H9 (cell line): ENCODE results near the gene SLC16A4. TPM values are rescaled to one million over a fixed set of nuclear protein-coding genes. Genes with fewer than 3 reads are reported as not detected.

Experiments used
- DNase-seq: peaks from one replicate; pipeline ENCODE4 v3.0.0-alpha.2; 2017
- H2AFZ ChIP-seq: one replicate; pipeline ENCODE4 v1.6.1; 2013; ENCODE audit warnings: mild to moderate bottlenecking, low read length, control low read depth, moderate library complexity
- H2AK5ac ChIP-seq: 2 replicates; pipeline ENCODE4 v1.6.1; 2013; ENCODE audit warnings: low read length, control low read depth, mixed read lengths; ENCODE audit not compliant: insufficient read length
- H2BK120ac ChIP-seq: one replicate; pipeline ENCODE4 v1.6.1; 2013; ENCODE audit warnings: low read depth, mild to moderate bottlenecking, low read length, control low read depth, inconsistent platforms; ENCODE audit not compliant: poor library complexity, severe bottlenecking
- H2BK12ac ChIP-seq: 2 replicates; pipeline ENCODE4 v1.6.1; 2013; ENCODE audit warnings: low read length, control low read depth, mixed read lengths, low read depth; ENCODE audit not compliant: insufficient read length
- H2BK15ac ChIP-seq: 2 replicates; pipeline ENCODE4 v1.6.1; 2013; ENCODE audit warnings: low read depth, low read length, control low read depth
- H2BK20ac ChIP-seq: one replicate; pipeline ENCODE4 v1.6.1; 2013; ENCODE audit warnings: low read depth, mild to moderate bottlenecking, low read length, control low read depth, inconsistent platforms; ENCODE audit not compliant: poor library complexity, severe bottlenecking
- H2BK5ac ChIP-seq: 2 replicates; pipeline ENCODE4 v1.6.1; 2013; ENCODE audit warnings: low read length, control low read depth, mixed read lengths; ENCODE audit not compliant: insufficient read length
- H3K14ac ChIP-seq: 2 replicates; pipeline ENCODE4 v1.6.1; 2013; ENCODE audit warnings: low read length, control low read depth; ENCODE audit not compliant: insufficient read depth
- H3K18ac ChIP-seq: 2 replicates; pipeline ENCODE4 v1.6.1; 2013; ENCODE audit warnings: low read depth, mild to moderate bottlenecking, mixed read lengths, low read length, control low read depth; ENCODE audit not compliant: insufficient read length
- H3K23ac ChIP-seq: 2 replicates; pipeline ENCODE4 v1.6.1; 2013; ENCODE audit warnings: low read length, control low read depth, mixed read lengths, low read depth; ENCODE audit not compliant: insufficient read length
- H3K23me2 ChIP-seq: 2 replicates; pipeline ENCODE4 v1.6.1; 2013; ENCODE audit warnings: low read depth, mild to moderate bottlenecking, mixed read lengths, low read length, control low read depth; ENCODE audit not compliant: insufficient read length, poor library complexity, severe bottlenecking
- H3K27ac ChIP-seq: 2 replicates; pipeline ENCODE4 v1.5.1; 2013; ENCODE audit warnings: low read length, control low read depth, mixed read lengths, low read depth; ENCODE audit not compliant: insufficient read length
- H3K27me3 ChIP-seq: 2 replicates; pipeline ENCODE4 v1.6.1; 2013; ENCODE audit warnings: low read length, control low read depth, inconsistent platforms; ENCODE audit not compliant: insufficient read depth
- H3K4ac ChIP-seq: 2 replicates; pipeline ENCODE4 v1.6.1; 2013; ENCODE audit warnings: low read depth, mild to moderate bottlenecking, control low read depth, inconsistent platforms, low read length, moderate library complexity
- H3K4me1 ChIP-seq: 2 replicates; pipeline ENCODE4 v1.6.1; 2013; ENCODE audit warnings: low read length, control low read depth, inconsistent platforms; ENCODE audit not compliant: insufficient read depth
- H3K4me2 ChIP-seq: 2 replicates; pipeline ENCODE4 v1.6.1; 2013; ENCODE audit warnings: low read length, control low read depth, mixed read lengths; ENCODE audit not compliant: insufficient read length, insufficient read depth
- H3K56ac ChIP-seq: 2 replicates; pipeline ENCODE4 v1.6.1; 2013; ENCODE audit warnings: low read depth, mild to moderate bottlenecking, mixed read lengths, low read length, control low read depth; ENCODE audit not compliant: insufficient read length
- H3K79me1 ChIP-seq: 2 replicates; pipeline ENCODE4 v1.6.1; 2013; ENCODE audit warnings: low read depth, mild to moderate bottlenecking, moderate library complexity, low read length, control low read depth, inconsistent platforms; ENCODE audit not compliant: insufficient read depth, poor library complexity, severe bottlenecking
- H3K79me2 ChIP-seq: 2 replicates; pipeline ENCODE4 v1.6.1; 2013; ENCODE audit warnings: low read length, control low read depth, inconsistent platforms; ENCODE audit not compliant: insufficient read depth
- H3K9ac ChIP-seq: 2 replicates; pipeline ENCODE4 v1.6.1; 2013; ENCODE audit warnings: low read length, control low read depth, mixed read lengths; ENCODE audit not compliant: insufficient read length; ENCODE audit errors: extremely low read depth
- H3K9me3 ChIP-seq: one replicate; pipeline ENCODE4 v1.6.1; 2013; ENCODE audit warnings: low read depth, low read length, inconsistent platforms; ENCODE audit not compliant: control insufficient read depth
- H3T11ph ChIP-seq: one replicate; pipeline ENCODE4 v1.6.1; 2013; ENCODE audit warnings: mild to moderate bottlenecking, low read length, control low read depth, inconsistent platforms
- H4K20me1 ChIP-seq: one replicate; pipeline ENCODE4 v1.6.1; 2013; ENCODE audit not compliant: control insufficient read depth, insufficient read length, insufficient read depth
- H4K5ac ChIP-seq: 2 replicates; pipeline ENCODE4 v1.6.1; 2013; ENCODE audit warnings: low read depth, mild to moderate bottlenecking, mixed read lengths, low read length, control low read depth; ENCODE audit not compliant: insufficient read length
- H4K8ac ChIP-seq: replicated peaks from 2 replicates; pipeline ENCODE4 v1.6.1; 2013; ENCODE audit warnings: low read length, control low read depth, mixed read lengths, low read depth; ENCODE audit not compliant: insufficient read length
- H4K91ac ChIP-seq: 2 replicates; pipeline ENCODE4 v1.6.1; 2013; ENCODE audit warnings: low read depth, mild to moderate bottlenecking, moderate library complexity, mixed read lengths, low read length, control low read depth; ENCODE audit not compliant: insufficient read length
- H3K27ac Mint-ChIP-seq, 3 experiments: 2 replicates in 2 of 3; 3 replicates in 1 of 3; pipeline ENCODE4 v1.8.0; 2020 to 2021; ENCODE audit warnings: mixed read lengths in 3 of 3, mild to moderate bottlenecking in 1 of 3, moderate library complexity in 1 of 3
- H3K27me3 Mint-ChIP-seq: 2 replicates; pipeline ENCODE4 v1.8.0; 2021; ENCODE audit warnings: low read depth, mild to moderate bottlenecking, moderate library complexity, mixed read lengths
- H3K36me3 Mint-ChIP-seq, 3 experiments: 2 replicates in 2 of 3; 3 replicates in 1 of 3; pipeline ENCODE4 v1.8.0; 2020 to 2021; ENCODE audit warnings: low read depth in 3 of 3, mixed read lengths in 3 of 3; ENCODE audit not compliant: insufficient read depth in 1 of 3
- H3K4me1 Mint-ChIP-seq, 2 experiments: 2 replicates each; pipeline ENCODE4 v1.8.0; 2020; ENCODE audit warnings: mixed read lengths in 2 of 2
- H3K4me3 Mint-ChIP-seq, 2 experiments: 2 replicates in 1 of 2; 3 replicates in 1 of 2; pipeline ENCODE4 v1.8.0; 2020 to 2021; ENCODE audit warnings: mild to moderate bottlenecking in 2 of 2, mixed read lengths in 2 of 2, moderate library complexity in 1 of 2
- H3K9me3 Mint-ChIP-seq, 2 experiments: 2 replicates in 1 of 2; 3 replicates in 1 of 2; pipeline ENCODE4 v1.8.0; 2020; ENCODE audit warnings: mild to moderate bottlenecking in 2 of 2, mixed read lengths in 2 of 2, moderate library complexity in 1 of 2
- CTCF ChIP-seq: fragments of 200-600 bp; sonication (generic); conservative IDR thresholded peaks from 3 replicates; pipeline ENCODE4 v1.8.0; 2021; ENCODE audit warnings: antibody characterized with exemption, mild to moderate bottlenecking
- WGBS: extraction: QIAGEN DNeasy Blood & Tissue Kit; methylation state at CpG from one replicate; pipeline ENCODE4 v1.1.7; 2013; ENCODE audit warnings: missing lambda C conversion rate, low lambda C conversion rate, mixed read lengths; ENCODE audit not compliant: insufficient read length; ENCODE audit errors: extremely low coverage; 5-methylcytosine and 5-hydroxymethylcytosine counted together
- total RNA-seq: library from RNA; stranded (reverse); gene quantifications from 2 replicates; pipeline ENCODE4 v1.2.1, GENCODE V29; 2021

SLC16A4 gene
- total RNA-seq, 1 experiment from 2014 or later = 0.17 TPM

- Mint-ChIP-seq H3K4me1 (peaks cover 51 to 54% of the 10 kb centered on the region in 2 experiments), H3K27me3 (no peaks in the 10 kb centered on the region; the same call in 1 of the 2 replicates), H3K36me3 (peaks cover 45 to 53% (median 52%) of the 10 kb centered on the region in 3 experiments), H3K4me3 (no peak overlapping the region), H3K27ac (peak overlapping the region in 1 of 3 experiments; percentile 86; a peak in 2 of 7 replicates), H3K9me3 (peaks cover 6 to 8% of the 10 kb centered on the region in 2 experiments)
- H4K5ac ChIP-seq = peak overlapping the region; percentile 13
- H3T11ph ChIP-seq = no peak overlapping the region
- peak overlapping the region; percentile 93 for H3K4me2 ChIP-seq
- no peak overlapping the region; the same call in 1 of the 2 replicates for H3K4ac ChIP-seq
- no peaks in the 10 kb centered on the region for H3K79me1 ChIP-seq
- no peak overlapping the region for H2BK5ac ChIP-seq
- H3K9ac ChIP-seq = peak overlapping the region; percentile 92
- no peak overlapping the region for H4K91ac ChIP-seq
- H4K20me1 ChIP-seq = no peaks in the 10 kb centered on the region
- H2BK120ac ChIP-seq = no peak overlapping the region
- no peak for DNase-seq
- H2BK20ac ChIP-seq = no peak overlapping the region
- no peak overlapping the region for H2AK5ac ChIP-seq
- H4K8ac ChIP-seq = no peak overlapping the region
- H3K27ac ChIP-seq = no peak overlapping the region
- peak overlapping the region; percentile 78 for H3K18ac ChIP-seq
- peak; percentile 45; the same call in 2 of the 3 replicates for TF ChIP-seq CTCF
- H3K9me3 ChIP-seq = no peaks in the 10 kb centered on the region
- no CpG with 5 or more reads among the region's 77 CpGs for WGBS
- peak overlapping the region; percentile 8 for H3K56ac ChIP-seq
- peaks cover 40% of the 10 kb centered on the region for H3K79me2 ChIP-seq
- peaks cover 13% of the 10 kb centered on the region for H3K23me2 ChIP-seq
- H2BK15ac ChIP-seq = no peak overlapping the region
- no peak overlapping the region for H2AFZ ChIP-seq
- H3K4me1 ChIP-seq = peaks cover 3% of the 10 kb centered on the region; the same call in 1 of the 2 replicates
- H2BK12ac ChIP-seq = no peak overlapping the region
- no peak overlapping the region for H3K23ac ChIP-seq
- peak overlapping the region; percentile 93 for H3K14ac ChIP-seq
- H3K27me3 ChIP-seq = no peaks in the 10 kb centered on the region
These were observed 51.2 kb downstream of the SLC16A4 start for GRCh38 chr1:110339407-110340206.
